ENCODE results near the gene SMC4. TPM values are rescaled to one million over a fixed set of nuclear protein-coding genes. Genes with fewer than 3 reads are reported as not detected.
"Not testable (repeated sequence)": the region's sequence is repeated elsewhere in the genome, so short reads cannot be mapped to it uniquely, and the experiment has no call there.

SMC4 gene
- total RNA-seq, 1 experiment from 2014 or later = 186 TPM

DNA sequence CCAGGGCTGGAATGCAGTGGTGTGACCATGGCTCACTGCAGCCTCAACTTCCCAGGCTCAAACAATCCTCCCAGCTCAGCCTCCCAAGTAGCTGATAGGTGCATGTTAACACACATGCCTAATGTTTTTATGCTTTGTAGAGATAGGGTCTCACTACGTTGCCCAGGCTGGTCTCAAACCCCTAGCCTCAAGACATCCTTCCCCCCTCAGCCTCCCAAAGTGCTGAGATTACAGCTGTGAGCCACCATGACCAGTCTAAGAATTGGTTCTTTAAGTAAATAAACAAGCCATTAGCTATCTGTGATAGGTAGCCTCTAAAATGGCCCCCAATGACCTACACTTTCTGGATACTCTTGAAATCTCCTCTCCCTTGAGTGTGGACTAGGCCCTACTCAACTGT is 46.4 kb downstream of the SMC4 start:
- DNase-seq (ENCODE audit: low read depth) = no peak

- no peak for DNase-seq (ENCODE audit: low read depth)
Measured at GRCh38 chr3:160446522-160447056, 47.1 kb downstream of the SMC4 start.

- DNase-seq (ENCODE audit: low read depth) = peak; percentile 40
Measured at GRCh38 chr3:160447544-160447943, 48.1 kb downstream of the SMC4 start.

DNA sequence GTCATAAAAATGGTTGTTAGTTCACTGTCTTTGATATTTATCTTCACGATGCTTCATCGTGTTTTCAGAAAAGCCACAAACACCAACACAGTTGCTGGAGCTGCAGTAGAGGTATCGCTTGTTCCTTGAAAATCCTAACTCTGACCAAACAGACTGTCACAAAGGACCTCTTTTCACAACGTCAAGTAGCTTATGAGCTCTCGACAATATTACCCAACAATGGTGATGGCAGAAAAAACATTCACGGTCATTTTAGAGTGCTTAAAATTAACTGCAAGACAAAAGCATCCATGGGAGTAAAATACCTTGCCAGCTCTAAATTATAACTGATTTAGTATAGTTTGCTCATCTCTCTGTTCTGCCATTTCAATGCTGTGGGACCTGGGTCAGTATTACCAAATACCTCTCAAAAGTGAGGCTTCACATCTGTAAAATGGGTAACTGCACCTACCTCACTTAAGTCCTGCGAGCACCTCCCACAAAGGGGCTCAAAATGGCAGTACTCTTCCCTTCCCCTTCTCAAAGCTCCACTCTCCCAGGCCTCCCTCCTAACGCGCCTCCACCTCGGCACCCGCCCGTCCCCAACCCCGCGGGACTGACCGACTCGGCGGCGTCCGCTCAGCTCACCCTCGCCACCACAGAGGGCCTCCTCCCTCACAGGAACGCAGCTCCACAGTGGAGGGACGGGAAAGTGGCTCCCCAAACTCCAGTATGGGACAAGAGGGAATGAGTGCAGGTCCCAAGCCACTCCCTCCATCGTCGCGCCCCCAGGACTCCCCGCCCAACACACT is 49.6 kb downstream of the SMC4 start:
- DNase-seq (ENCODE audit: low read depth) = peak; percentile 72

DNA sequence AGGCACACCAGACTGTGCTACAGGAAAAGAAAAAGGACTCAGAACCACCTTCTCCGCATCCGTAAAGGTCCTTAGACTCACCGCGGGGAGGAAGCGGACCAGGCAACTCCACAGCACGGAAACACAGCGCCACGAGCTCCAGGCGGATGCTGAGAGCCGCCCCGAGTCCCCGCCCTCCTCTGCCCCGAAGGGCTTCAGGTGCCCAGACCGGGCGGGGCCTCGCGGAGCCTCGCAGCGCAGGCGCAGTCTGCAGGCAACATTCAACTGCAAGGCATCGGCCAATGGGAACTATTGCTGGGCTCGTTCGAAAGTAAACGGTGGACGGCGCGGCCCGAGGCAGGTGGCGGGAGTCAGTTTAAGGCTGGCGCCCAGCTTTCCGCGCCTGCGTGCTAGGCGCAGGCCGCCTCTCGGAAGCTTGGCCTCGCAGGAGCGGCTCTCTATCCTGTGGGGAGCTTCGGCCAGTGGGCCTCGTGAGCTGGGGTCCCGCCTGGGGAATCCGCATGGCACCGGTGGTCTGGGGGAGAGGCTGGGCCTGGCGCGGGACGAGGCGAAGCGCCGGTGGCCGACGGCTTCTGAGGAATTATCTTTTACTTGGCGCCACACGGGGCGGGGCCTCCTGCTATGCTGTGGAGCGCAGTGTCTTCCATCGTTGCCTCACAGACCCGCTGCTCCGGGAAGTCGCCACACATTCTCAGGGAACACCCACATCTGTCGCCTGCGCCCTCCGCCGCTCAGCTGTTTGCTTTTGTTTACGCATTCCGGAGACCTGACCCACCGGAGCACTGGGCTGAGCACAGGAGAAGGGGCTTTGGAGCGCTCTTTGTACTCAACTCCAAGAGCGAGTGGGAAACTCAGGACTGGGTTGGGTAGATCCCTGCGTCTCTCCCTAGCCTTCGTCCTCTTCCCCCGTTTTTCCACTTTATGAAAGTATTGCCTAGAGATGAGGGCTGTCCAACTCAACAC is 50.5 kb downstream of the SMC4 start, which contains the start of gene TRIM59:
Gene TRIM59, minus strand, starts transcription at position 151 of the 963 bp plus-strand sequence. CDS start 10,603 bp downstream, outside the sequence.
- DNase-seq (ENCODE audit: low read depth) = peak; percentile 96

DNA sequence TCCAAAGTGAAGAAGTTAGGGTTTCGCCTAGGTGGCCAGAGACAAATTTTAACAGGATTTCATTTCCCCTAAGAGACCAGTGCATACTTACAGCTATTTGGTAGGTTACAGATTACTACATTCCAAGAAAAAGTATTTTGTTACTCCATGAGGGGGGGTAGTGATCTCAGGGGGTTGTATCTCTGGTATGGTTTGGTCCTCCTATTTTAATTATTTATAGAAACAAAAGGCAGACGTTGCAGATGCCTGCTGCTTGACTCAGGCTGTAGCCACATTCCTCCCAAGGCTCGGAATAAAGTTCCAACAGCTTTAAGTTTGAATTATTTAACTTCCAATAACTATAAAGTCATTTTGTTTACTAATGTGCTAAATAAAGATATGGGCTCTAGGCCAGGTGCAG is 51.4 kb downstream of the SMC4 start:
- DNase-seq (ENCODE audit: low read depth) = peak; percentile 85

DNA sequence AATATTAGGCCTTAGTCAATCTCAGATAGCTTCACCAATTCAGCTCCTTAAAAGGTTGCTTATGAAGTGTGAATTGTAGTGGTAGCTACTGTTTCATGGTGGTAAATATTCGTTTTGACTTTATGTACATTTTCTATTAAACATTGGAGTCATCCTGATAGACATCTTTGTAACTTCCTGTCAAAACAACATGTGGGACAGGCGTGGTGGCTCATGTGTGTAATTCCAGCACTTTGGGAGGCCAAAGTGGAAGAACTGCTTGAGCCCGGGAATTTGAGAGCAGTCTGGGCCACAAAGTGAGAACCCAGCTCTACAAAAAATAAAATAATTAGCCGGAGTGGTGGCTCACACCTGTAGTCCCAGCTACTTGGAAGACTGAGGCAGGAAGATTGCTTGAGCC is 52.2 kb downstream of the SMC4 start:
- DNase-seq (ENCODE audit: low read depth) = no peak

DNA sequence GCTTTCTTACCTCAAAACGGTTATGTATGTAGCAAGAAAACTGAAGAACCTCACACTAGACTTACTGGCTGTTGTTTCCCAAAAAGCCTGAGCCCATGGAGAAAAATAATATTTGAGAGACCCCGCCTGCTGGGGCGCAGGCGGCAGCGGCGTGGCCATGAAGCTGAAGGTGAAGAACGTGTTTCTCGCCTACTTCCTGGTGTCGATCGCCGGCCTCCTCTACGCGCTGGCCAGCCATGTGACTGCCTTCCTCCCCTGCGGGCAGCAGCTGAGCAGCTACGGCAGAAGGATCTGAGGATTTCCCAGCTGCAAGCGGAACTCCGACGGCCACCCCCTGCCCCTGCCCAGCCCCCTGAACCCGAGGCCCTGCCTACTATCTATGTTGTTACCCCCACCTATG is 52.8 kb downstream of the SMC4 start:
- DNase-seq (ENCODE audit: low read depth) = not testable (repeated sequence)

GRCh38 chr3:160454995-160455394 is 55.5 kb downstream of the SMC4 start:
- DNase-seq (ENCODE audit: low read depth) = no peak

- no peak for DNase-seq (ENCODE audit: low read depth)
Measured at GRCh38 chr3:160455846-160456245, 56.4 kb downstream of the SMC4 start.

DNA sequence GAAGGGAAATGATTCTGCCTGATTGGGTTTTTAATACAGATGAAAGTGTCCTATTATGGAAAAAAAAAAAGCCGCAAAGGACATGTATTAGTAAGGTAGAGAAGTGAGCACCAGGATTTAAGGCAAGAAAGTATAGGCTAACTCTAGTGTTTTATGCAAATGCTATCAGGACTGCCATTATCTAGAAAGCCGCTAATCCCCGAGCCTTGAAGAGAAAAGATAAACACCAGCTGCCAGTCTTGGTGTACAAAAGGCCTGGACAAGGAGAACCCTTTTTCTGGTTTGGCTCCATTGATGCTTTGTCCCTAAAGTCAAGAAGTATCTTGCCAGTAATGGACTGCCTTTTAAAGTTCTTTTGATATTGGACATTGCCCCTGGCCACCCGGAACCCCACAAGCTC is 58.7 kb downstream of the SMC4 start:
- DNase-seq (ENCODE audit: low read depth) = no peak

DNA sequence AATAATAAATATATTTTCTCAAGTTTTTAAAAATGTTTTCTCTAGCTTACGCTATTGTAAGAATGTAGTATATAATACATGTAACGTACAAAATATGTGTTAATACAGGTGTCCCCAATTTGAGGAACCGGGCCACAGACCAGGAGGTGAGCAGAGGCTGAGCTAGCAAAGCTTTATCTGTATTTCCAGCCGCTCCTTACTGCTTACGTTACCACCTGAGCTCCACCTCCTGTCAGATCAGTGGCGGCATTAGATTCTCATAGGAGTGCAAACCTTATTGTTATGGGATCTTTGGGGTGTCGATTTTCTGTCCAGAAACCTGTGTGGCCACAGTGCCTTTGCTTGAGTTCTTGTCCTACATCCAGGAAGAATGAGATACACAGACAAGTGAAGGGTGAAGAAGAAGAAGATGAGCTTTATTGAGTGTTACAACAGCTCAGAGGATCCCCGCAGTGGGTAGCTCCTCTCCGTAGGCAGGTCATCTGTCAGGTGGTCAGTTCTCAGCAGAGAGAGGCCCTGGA is 60.1 kb downstream of the SMC4 start:
- no peak for DNase-seq (ENCODE audit: low read depth)

GRCh38 chr3:160460033-160460432 is 60.6 kb downstream of the SMC4 start:
- DNase-seq (ENCODE audit: low read depth) = no peak

DNA sequence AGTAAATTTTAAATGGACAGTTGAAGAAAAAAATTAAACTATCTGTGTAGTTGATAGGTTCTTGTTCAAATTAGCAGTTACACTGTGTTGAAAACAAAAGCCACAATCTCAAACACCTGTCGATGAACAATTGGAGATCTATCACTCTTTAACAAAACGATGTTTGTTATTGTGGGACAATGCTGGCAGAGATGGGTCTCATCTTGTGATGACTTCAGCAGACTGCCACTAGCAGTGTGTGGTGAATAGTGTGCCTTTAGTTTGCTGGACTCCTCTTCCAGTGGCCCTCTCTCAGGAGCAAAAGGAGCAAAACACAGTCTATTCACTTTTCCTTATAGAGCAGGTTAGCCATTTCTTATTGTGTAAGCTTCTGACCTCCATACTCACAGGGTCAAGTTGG is 64.9 kb downstream of the SMC4 start:
- no peak for DNase-seq (ENCODE audit: low read depth)

DNA sequence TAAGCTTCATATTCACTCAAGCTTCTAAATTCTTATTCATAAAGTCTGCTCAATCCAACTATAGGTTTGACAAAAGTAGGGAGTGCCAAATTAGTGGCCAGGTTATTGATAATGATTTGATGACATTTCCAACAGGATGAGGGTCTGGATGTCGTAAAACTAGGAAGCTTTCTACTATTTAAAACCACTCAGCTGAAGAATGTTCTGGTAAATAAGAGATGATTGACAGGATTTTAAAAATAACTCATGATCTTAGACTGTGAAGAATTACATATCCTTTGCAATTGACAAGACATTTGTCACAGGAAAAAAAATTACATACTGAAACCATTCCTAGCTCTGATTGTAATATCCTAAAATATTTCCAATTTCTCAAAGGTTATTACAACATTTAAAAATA is 65.5 kb downstream of the SMC4 start:
- no peak for DNase-seq (ENCODE audit: low read depth)

DNA sequence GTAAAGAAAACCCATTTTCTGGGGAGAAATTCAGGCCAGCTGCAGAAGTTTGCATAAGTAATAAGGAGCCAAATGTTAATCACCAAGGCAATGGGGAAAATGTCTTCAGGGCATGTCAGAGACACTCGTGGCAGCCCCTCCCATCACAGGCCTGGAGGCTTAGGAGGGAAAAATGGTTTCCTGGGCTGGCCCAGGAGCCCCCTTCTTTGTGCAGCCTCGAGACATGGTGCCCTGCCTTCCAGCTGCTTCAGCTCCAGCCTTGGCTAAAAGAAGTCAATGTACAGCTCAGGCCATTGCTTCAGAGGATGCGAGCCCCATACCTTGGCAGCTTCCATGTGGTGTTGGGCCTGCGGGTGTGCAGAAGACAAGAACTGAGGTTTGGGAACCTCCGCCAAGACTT is 70.7 kb downstream of the SMC4 start:
- DNase-seq (ENCODE audit: low read depth) = no peak

DNA sequence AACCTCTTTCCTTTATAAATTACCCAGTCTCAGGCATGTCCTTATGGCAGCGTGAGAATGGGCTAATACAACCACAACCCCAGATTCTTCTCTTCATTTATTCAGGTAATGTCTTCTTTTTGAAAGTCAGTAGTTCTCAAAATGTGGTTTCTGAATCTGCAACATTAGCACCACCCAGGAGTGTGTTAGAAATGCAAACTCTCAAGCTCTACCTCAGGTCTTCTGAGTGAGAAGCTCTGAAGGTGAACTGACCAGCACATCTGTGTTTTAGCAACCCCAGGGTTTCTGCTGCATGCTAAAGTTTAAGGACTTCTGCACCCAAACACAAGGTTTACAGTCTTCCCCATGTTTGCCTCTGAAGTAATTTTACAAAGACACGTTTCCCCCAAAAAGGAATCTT is 72.4 kb downstream of the SMC4 start:
- no peak for DNase-seq (ENCODE audit: low read depth)

GRCh38 chr3:160472344-160472743 is 72.9 kb downstream of the SMC4 start:
- no peak for DNase-seq (ENCODE audit: low read depth)

GRCh38 chr3:160473221-160473620 is 73.8 kb downstream of the SMC4 start:
- peak; percentile 96 for DNase-seq (ENCODE audit: low read depth)

DNA sequence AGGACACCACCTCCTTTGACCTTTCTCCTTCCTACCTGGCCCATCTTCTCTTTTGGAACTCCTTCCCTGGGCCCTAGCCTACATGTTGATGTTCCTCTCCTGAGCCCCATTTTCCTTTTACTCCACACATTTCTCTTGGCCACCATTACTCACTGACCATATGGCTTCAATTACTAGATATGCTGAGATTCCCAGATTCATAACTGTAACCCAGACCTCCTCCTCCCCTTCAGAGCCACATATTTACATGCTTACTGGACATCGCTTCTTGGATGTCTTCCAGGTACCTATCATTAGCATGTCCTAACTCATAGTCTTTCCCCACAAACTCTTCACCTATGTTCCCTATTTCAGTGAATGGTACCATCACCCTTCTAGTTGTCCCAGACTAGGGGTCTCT is 74.5 kb downstream of the SMC4 start:
- DNase-seq (ENCODE audit: low read depth) = peak; percentile 85

DNA sequence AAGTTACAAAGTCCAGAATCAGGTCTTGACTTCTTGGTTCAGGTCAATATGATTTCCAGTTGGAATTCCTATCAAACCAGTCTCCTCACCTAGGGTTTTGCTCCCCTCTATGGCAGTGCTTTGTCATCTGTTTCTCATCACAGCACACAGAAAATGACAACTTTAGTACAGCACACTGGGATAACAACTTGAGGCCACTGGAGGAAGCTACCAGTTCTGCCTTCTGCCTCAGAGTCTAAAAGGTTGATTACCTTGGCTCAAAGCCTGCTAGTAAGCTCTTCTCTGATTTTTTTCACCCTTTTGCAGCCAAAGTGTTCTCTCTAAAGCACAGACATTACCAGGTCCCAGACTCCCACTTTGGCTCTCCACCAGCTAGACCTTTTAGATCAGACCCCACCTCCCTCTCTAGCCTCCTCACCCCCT is 75.0 kb downstream of the SMC4 start:
- DNase-seq (ENCODE audit: low read depth) = no peak

- no peak for DNase-seq (ENCODE audit: low read depth)
Measured at GRCh38 chr3:160475153-160475552, 75.7 kb downstream of the SMC4 start.

All from LHCN-M2 (cell line).